ENCODE data around the gene IL10RB. TPM values are rescaled to one million over a fixed set of nuclear protein-coding genes. Genes with fewer than 3 reads are reported as not detected.
"Not testable (repeated sequence)": the region's sequence is repeated elsewhere in the genome, so short reads cannot be mapped to it uniquely, and the experiment has no call there.

IL10RB gene
- polyA plus RNA-seq, 1 donor: 16.3 TPM

DNA sequence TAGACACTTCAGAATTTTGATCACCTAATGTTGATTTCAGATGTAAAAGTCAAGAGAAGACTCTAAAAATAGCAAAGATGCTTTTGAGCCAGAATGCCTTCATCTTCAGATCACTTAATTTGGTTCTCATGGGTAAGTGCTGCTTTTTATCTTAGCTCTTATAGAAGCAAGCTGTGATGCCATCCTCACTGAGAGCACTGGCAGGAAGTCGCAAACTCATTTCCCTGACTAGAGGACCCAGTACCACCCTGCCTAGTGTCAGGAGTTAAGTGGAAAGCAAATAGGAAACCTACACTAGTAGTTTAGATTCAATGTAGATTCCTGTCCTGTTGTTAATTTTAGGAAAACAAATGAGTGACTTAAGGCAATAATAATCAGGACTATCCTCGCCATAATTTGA, 24.3 kb upstream of the IL10RB start:
- DNase-seq: no peak

- not testable (repeated sequence) for DNase-seq
Measured at GRCh38 chr21:33242846-33243245, 23.3 kb upstream of the IL10RB start.

- no peak for DNase-seq
Measured at GRCh38 chr21:33244082-33244778, 21.9 kb upstream of the IL10RB start.

GRCh38 chr21:33244779-33245105, 21.4 kb upstream of the IL10RB start:
- no peak for DNase-seq

GRCh38 chr21:33245289-33245918, 20.8 kb upstream of the IL10RB start:
- no peak for DNase-seq

DNA sequence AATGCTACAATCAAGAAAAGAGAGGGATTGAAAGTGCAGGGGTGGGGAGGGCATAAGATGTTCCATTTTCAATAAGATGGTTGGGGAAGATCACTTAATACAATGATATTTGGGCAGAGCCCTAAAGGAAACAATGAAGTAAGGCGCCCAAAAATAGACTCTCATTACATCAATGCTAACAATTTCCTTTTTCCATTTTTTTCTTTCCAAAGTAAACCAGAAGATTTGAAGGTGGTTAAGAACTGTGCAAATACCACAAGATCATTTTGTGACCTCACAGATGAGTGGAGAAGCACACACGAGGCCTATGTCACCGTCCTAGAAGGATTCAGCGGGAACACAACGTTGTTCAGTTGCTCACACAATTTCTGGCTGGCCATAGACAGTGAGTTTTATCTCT, 19.7 kb upstream of the IL10RB start:
- no peak for DNase-seq

DNA sequence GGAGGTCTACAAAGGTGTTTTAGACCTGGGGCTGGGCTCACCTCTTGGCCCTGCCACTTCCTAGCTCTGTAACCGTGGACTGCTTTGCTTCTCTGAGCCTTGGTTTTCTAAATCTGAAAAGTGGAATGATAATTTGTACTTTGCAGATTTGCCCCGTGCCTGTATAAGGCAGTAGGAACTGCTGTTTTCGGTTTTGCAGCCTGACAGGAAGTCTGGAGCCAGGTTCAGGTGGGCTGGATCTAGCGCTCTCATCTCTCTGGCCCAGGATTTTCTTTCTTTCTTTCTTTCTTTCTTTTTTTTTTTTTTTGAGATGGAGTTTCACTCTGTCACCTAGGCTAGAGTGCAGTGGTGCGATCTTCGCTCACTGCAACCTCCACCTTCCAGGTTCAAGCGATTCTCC, 19.2 kb upstream of the IL10RB start:
- DNase-seq: no peak

GRCh38 chr21:33247599-33247998, 18.6 kb upstream of the IL10RB start:
- peak; percentile 20 for DNase-seq

DNA sequence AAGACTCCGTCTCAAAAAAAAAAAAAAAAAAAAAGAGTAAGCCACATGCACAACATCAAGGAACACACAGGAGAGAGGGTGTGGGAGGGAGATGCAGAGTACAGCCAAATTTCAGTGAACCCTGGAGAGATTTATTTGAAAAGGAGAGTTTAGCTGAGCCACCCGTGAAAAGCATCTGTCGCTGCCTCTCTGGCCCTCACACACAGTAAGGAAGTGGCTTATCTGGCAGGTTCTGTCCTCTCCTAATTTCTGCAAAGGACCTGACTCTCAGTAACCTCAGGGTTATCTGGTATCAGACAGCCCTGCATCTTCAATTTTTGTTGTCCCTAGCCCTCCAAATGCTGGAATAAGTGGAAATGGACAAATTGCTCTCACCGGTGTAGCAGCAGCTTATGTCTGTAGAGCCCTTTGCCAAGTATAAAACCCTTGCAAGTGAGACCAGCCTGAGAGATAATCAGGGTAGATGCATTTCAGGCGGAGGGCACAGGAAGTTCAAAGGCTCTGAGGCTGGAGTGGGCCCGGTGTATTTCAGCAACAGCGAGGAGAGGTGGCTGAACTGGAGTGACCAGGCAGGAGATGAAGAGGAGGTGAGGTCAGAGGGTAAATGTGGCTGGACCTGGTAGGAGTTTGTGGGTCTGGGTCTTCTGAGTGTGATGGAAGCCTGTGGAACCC, 16.7 kb upstream of the IL10RB start:
- no peak for DNase-seq

- no peak for DNase-seq
Measured at GRCh38 chr21:33251119-33251518, 15.0 kb upstream of the IL10RB start.

- DNase-seq: not testable (repeated sequence)
Measured at GRCh38 chr21:33253382-33253781, 12.8 kb upstream of the IL10RB start.

- no peak for DNase-seq
Measured at GRCh38 chr21:33254766-33255165, 11.4 kb upstream of the IL10RB start.

DNA sequence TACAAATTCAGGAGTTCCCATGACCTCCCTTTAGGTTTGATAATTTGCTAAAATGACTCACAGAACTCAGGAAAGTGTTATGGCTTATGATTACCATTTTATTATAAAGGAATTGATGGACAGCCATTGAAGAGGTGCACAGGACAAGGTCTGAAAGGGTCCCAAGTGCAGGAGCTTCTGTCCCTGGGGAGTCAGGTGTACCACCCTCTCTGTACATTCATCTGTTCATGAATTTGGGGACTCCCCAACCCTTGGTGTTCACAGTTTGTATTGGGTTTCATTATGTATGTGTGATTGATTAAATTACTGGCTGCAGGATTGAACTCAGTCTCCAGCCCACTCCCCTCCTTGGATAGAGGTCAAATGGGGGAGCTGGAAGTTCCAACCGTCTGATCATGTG, 10.8 kb upstream of the IL10RB start:
- DNase-seq: no peak

DNA sequence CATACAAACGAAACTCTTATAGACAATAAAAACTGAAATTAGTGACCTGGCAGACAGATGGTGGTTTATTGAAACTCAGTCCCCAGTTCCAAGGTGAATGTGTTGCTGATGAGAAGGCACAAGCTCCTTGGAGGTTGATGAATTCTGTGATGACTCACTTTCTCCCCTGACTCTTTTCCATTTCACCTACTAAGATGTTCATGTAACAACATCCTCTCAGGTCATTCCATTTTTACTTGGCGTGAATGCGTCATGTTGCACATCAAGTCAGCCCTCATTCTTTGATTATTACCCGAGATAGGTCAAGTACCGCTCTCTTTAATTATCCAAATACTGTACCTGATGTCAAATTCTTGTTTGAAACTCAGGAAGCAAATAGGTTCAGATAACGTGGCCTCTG, 10.1 kb upstream of the IL10RB start:
- no peak for DNase-seq

- DNase-seq: no peak
Measured at GRCh38 chr21:33257094-33257803, 8.9 kb upstream of the IL10RB start.

DNA sequence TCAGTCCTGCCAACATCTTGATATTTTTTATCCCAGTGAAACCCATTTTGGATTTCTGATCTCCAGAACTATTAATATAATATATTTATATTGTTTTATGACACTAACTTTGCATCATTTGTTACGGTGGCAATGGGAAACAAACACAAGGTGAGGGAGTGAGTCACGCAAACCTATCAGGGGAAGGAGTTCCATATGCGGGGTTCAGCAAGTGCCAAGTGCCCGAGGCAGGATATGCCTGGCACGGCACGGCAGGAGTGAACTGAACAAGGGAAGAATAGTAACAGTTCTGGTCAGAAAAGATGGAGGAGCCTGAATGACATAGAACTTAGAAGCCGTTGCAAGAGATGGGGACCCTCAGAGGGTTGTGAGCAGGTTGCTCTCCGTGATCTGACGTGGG, 7.7 kb upstream of the IL10RB start:
- no peak for DNase-seq

GRCh38 chr21:33259428-33259827, 6.7 kb upstream of the IL10RB start:
- DNase-seq: no peak

DNA sequence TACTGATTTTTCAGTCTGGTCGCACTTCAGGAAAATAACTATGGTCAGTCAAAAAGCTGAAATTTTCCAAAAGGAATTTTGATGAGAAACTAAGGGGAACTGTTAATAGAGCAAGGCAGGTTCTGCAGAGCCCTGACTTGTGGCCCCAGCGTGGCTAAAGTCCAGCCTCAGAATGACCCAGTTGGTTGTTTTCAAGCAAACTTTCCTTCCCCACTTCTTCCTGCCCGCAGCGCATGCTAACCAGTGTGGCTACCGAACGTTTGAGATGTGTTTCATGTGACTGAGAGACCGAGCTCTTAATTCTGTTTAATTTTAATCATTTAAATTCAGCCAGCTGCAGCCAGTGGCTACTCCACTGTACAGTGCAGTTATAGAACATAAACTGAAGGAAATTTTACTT, 6.2 kb upstream of the IL10RB start:
- DNase-seq: no peak

DNA sequence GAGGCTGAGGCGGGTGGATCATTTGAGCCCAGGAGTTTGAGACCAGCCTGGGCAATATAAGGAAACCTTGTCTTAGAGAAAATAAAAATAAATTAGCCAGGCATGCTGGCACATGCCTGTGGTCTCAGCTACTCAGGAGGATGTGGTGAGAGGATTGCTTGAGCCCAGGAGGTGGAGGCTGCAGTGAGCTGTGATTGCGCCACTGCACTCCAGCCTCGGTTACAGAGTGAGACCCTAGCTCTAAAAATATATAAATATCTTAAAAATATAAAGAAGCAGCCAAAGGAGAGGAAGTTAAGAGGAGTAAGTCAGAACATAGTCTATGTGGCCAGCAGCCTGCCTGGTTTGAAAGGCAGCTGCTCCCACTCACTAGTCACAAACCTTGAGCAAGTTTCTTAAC, 4.5 kb upstream of the IL10RB start:
- no peak for DNase-seq

GRCh38 chr21:33262921-33263320, 3.2 kb upstream of the IL10RB start:
- DNase-seq: no peak

GRCh38 chr21:33264561-33264960, 1.6 kb upstream of the IL10RB start:
- no peak for DNase-seq

GRCh38 chr21:33265664-33266049, 510 bp upstream of the IL10RB start:
- DNase-seq: peak; percentile 32

- DNase-seq: no peak
Measured at GRCh38 chr21:33266789-33267135, 595 bp downstream of the IL10RB start.

GRCh38 chr21:33267250-33267649, 1.1 kb downstream of the IL10RB start:
- DNase-seq: no peak
